HCT116 (cell line): Measurements from ENCODE around the gene FNDC3B. TPM values are rescaled to one million over a fixed set of nuclear protein-coding genes. Genes with fewer than 3 reads are reported as not detected.

ENCODE experiments used
- ATAC-seq: fragments of 200-7000 bp; cut with Tn5 transposase; 2 replicates; pipeline ENCODE4 v1.9.1; 2020; ENCODE audit warnings: mild to moderate bottlenecking, moderate library complexity
- BruUV-seq: library from RNA; stranded (reverse); fragments of 400-500 nt; replicated peaks from 2 replicates; lab custom pipeline; 2021; lab: Mats Ljungman, UMichigan
- CTCF ChIA-PET: fragments of 300-600 bp; sonication (Branson Sonifier 250); formaldehyde crosslinking; loops from one replicate; lab custom pipeline; 2021; ENCODE audit warnings: antibody characterized with exemption; lab: Charles Lee
- POLR2A ChIA-PET: fragments of 300-600, 350-600 bp; sonication (Branson Sonifier 250); formaldehyde crosslinking; loops from one replicate; lab custom pipeline; 2021; ENCODE audit warnings: antibody characterized with exemption; lab: Charles Lee
- RAD21 ChIA-PET, 2 experiments: fragments of 300-600 bp; sonication (Branson Sonifier 250); formaldehyde crosslinking; loops; one replicate each; lab custom pipeline; 2023; ENCODE audit warnings: low total read pairs in 2 of 2; ENCODE audit not compliant: uncharacterized antibody in 2 of 2, unreplicated experiment in 2 of 2, low non-redundant PET in 1 of 2; lab: Charles Lee
- DNase-seq: peaks from one replicate; pipeline ENCODE4 v3.0.0-alpha.2; 2010; ENCODE audit warnings: low read depth, low spot score
- H2AFZ ChIP-seq: fragments of 200-600 bp; shearing (Covaris generic), sonication (generic); 2 replicates; pipeline ENCODE4 v1.6.1; 2017; ENCODE audit warnings: low read depth, mixed run types, mixed read lengths, antibody characterized with exemption, low read length; ENCODE audit not compliant: poor library complexity, severe bottlenecking
- H3K27ac ChIP-seq: 2 replicates; pipeline ENCODE4 v1.5.1; 2012; ENCODE audit warnings: low read depth, low read length
- H3K27me3 ChIP-seq: fragments of 200-600 bp; sonication (generic); 2 replicates; pipeline ENCODE4 v1.6.1; 2016; ENCODE audit warnings: mixed run types, low read length, mixed read lengths; ENCODE audit not compliant: insufficient read depth
- H3K36me3 ChIP-seq, 2 experiments: fragments of 200-500 bp in 1 of 2; fragments of 200-600 bp in 1 of 2; sonication (Bioruptor generic) in 1 of 2; sonication (generic) in 1 of 2; 2 replicates each; pipeline versions ENCODE4 v1.5.1 to v1.6.1; 2014 to 2016; ENCODE audit warnings: low read length in 2 of 2, inconsistent platforms in 1 of 2, mixed read lengths in 1 of 2, mixed run types in 1 of 2; ENCODE audit not compliant: insufficient read depth in 2 of 2, control insufficient read depth in 1 of 2
- H3K4me1 ChIP-seq, 2 experiments: fragments of 200-600 bp in 1 of 2; sonication (generic) in 1 of 2; 2 replicates each; pipeline versions ENCODE4 v1.5.1 to v1.6.1; 2012 to 2017; ENCODE audit warnings: low read length in 2 of 2, inconsistent platforms in 1 of 2, mild to moderate bottlenecking in 1 of 2, mixed read lengths in 1 of 2, mixed run types in 1 of 2, moderate library complexity in 1 of 2; ENCODE audit not compliant: insufficient read depth in 2 of 2, control insufficient read depth in 1 of 2
- H3K4me2 ChIP-seq: fragments of 200-600 bp; sonication (generic); 2 replicates; pipeline ENCODE4 v1.6.1; 2017; ENCODE audit warnings: mixed run types, low read length, mixed read lengths
- H3K4me3 ChIP-seq, 2 experiments: fragments of 200-600 bp in 1 of 2; sonication (generic) in 1 of 2; replicated peaks in 1 of 2; 2 replicates each; pipeline ENCODE4 v1.5.1; 2011 to 2016; ENCODE audit warnings: low read length in 2 of 2, control low read depth in 1 of 2, low read depth in 1 of 2, mild to moderate bottlenecking in 1 of 2, mixed read lengths in 1 of 2, mixed run types in 1 of 2
- H3K79me2 ChIP-seq: fragments of 200-600 bp; sonication (generic); 2 replicates; pipeline ENCODE4 v1.6.1; 2017; ENCODE audit warnings: mild to moderate bottlenecking, mixed run types, low read length, moderate library complexity, mixed read lengths; ENCODE audit not compliant: insufficient read depth
- H3K9ac ChIP-seq: fragments of 200-600 bp; sonication (generic); 2 replicates; pipeline ENCODE4 v1.6.1; 2016; ENCODE audit warnings: low read length, mixed read lengths
- H3K9me2 ChIP-seq: fragments of 200-600 bp; sonication (generic), shearing (Covaris generic); 2 replicates; pipeline ENCODE4 v1.6.1; 2017; ENCODE audit warnings: mixed run types, mild to moderate bottlenecking, moderate library complexity; ENCODE audit not compliant: insufficient read depth
- H3K9me3 ChIP-seq, 2 experiments: fragments of 200-500 bp in 1 of 2; fragments of 200-600 bp in 1 of 2; sonication (Bioruptor generic) in 1 of 2; sonication (generic) in 1 of 2; 2 replicates each; pipeline ENCODE4 v1.6.1; 2014 to 2017; ENCODE audit warnings: low read length in 2 of 2, mixed read lengths in 2 of 2, inconsistent platforms in 1 of 2, low read depth in 1 of 2, mild to moderate bottlenecking in 1 of 2, mixed run types in 1 of 2, moderate library complexity in 1 of 2; ENCODE audit not compliant: control insufficient read depth in 1 of 2, insufficient read depth in 1 of 2
- H4K20me1 ChIP-seq: fragments of 200-600 bp; sonication (generic), shearing (Covaris generic); 2 replicates; pipeline ENCODE4 v1.6.1; 2017; ENCODE audit warnings: mixed run types, mild to moderate bottlenecking, moderate library complexity; ENCODE audit not compliant: insufficient read depth
- ATF3 ChIP-seq: IDR thresholded peaks from 2 replicates; pipeline ENCODE4 v1.6.1; 2012
- CBX3 ChIP-seq: IDR thresholded peaks from 2 replicates; pipeline ENCODE4 v1.6.1; 2012; ENCODE audit warnings: low read depth
- CEBPB ChIP-seq: IDR thresholded peaks from 2 replicates; pipeline ENCODE4 v1.6.1; 2012; ENCODE audit warnings: low read depth
- CTCF ChIP-seq, 3 experiments: fragments of 200-600 bp in 1 of 3; sonication (generic) in 1 of 3; IDR thresholded peaks in 2 of 3; conservative IDR thresholded peaks in 1 of 3; 2 replicates each; pipeline ENCODE4 v1.5.1; 2012 to 2017; ENCODE audit warnings: low read depth in 2 of 3, low read length in 2 of 3, antibody characterized with exemption in 1 of 3, borderline replicate concordance in 1 of 3, control low read depth in 1 of 3, mild to moderate bottlenecking in 1 of 3, mixed read lengths in 1 of 3, mixed run types in 1 of 3, moderate library complexity in 1 of 3; ENCODE audit not compliant: insufficient read depth in 1 of 3
- EGR1 ChIP-seq: IDR thresholded peaks from 2 replicates; pipeline ENCODE4 v1.6.1; 2012; ENCODE audit warnings: low read depth
- EZH2 ChIP-seq: fragments of 200-600 bp; sonication (generic); IDR thresholded peaks from 2 replicates; pipeline ENCODE4 v1.6.1; 2017; ENCODE audit warnings: antibody characterized with exemption, mixed run types
- EZH2phosphoT487 ChIP-seq: fragments of 200-600 bp; IDR thresholded peaks from 2 replicates; pipeline ENCODE4 v1.6.1; 2018; ENCODE audit warnings: antibody characterized with exemption, borderline replicate concordance
- FOSL1 ChIP-seq: IDR thresholded peaks from 2 replicates; pipeline ENCODE4 v1.6.1; 2012; ENCODE audit warnings: low read depth
- JUND ChIP-seq: IDR thresholded peaks from 2 replicates; pipeline ENCODE4 v1.6.1; 2012
- MAX ChIP-seq: IDR thresholded peaks from 2 replicates; pipeline ENCODE4 v1.6.1; 2012
- POLR2A ChIP-seq: IDR thresholded peaks from 2 replicates; pipeline ENCODE4 v1.7.0; 2011; ENCODE audit warnings: borderline replicate concordance; ENCODE audit not compliant: insufficient read depth, insufficient read length; ENCODE audit errors: extremely low read depth
- RAD21 ChIP-seq: IDR thresholded peaks from 2 replicates; pipeline ENCODE4 v1.6.1; 2012; ENCODE audit warnings: low read depth, mild to moderate bottlenecking
- REST ChIP-seq: IDR thresholded peaks from 2 replicates; pipeline ENCODE4 v1.6.1; 2012; ENCODE audit warnings: low read depth
- SIN3A ChIP-seq: IDR thresholded peaks from 2 replicates; pipeline ENCODE4 v1.6.1; 2012; ENCODE audit warnings: low read depth
- SP1 ChIP-seq: IDR thresholded peaks from 2 replicates; pipeline ENCODE4 v1.6.1; 2012; ENCODE audit warnings: low read depth
- SRF ChIP-seq: IDR thresholded peaks from 2 replicates; pipeline ENCODE4 v1.6.1; 2012; ENCODE audit warnings: low read depth
- TCF7L2 ChIP-seq: IDR thresholded peaks from 2 replicates; pipeline ENCODE4 v1.7.0; 2011; ENCODE audit warnings: borderline replicate concordance, inconsistent platforms; ENCODE audit not compliant: insufficient read depth, insufficient read length; ENCODE audit errors: extremely low read depth
- ZBTB33 ChIP-seq: IDR thresholded peaks from 2 replicates; pipeline ENCODE4 v1.6.1; 2011; ENCODE audit warnings: mild to moderate bottlenecking, low read length, moderate library complexity; ENCODE audit not compliant: insufficient replicate concordance; ENCODE audit errors: extremely low read depth
- ZNF274 ChIP-seq: fragments of 200-500 bp; sonication (Bioruptor generic); IDR thresholded peaks from 2 replicates; pipeline ENCODE4 v1.6.1; 2014; ENCODE audit warnings: mild to moderate bottlenecking, low read depth, low read length, inconsistent platforms
- intact Hi-C: fragments of 100-400 bp; cut with micrococcal nuclease; formaldehyde crosslinking; loops from 2 replicates; pipeline ENCODE4 v1.10.0; 2022
- total RNA-seq: library from RNA; stranded (reverse); gene quantifications from one replicate; pipeline ENCODE4 v1.2.1, GENCODE V29; 2021; ENCODE audit not compliant: unreplicated experiment

FNDC3B gene
- total RNA-seq, 1 experiment from 2014 or later = 45.7 TPM

GRCh38 chr3:172376881-172377280 is 337.5 kb downstream of the FNDC3B start:
- Histone ChIP-seq H3K4me2 (no peak overlapping the region), H3K27me3 (no peaks in the 10 kb centered on the region), H3K9ac (no peak overlapping the region), H4K20me1 (no peaks in the 10 kb centered on the region), H3K27ac (no peak overlapping the region), H3K9me3 (no peaks in the 10 kb centered on the region), H3K36me3 (peaks cover 3 to 14% of the 10 kb centered on the region in 2 experiments; a peak in 1 of 4 replicates), H3K9me2 (no peaks in the 10 kb centered on the region), H3K4me3 (no peak overlapping the region), H3K79me2 (no peaks in the 10 kb centered on the region), H3K4me1 (no peaks in the 10 kb centered on the region), H2AFZ (no peak overlapping the region)
- ATAC-seq (no peak), DNase-seq (no peak)
- CTCF ChIA-PET = no interaction called here
- TF ChIP-seq CTCF (IDR thresholded peaks at IDR 0.05 in 2 of 3, conservative IDR thresholded peaks at IDR 0.05 in 1 of 3; ENCODE audit: borderline replicate concordance in 1 of 3, insufficient read depth in 1 of 3, low read depth in 2 of 3, low read length in 2 of 3) = no peak
- no peak for TF ChIP-seq EGR1
- TF ChIP-seq ZNF274 = no peak
- TF ChIP-seq TCF7L2 = no peak
- TF ChIP-seq ATF3 = no peak
- no peak for TF ChIP-seq EZH2phosphoT487
- no peak for TF ChIP-seq SP1
- no peak for TF ChIP-seq CBX3
- TF ChIP-seq SRF = no peak
- no peak for TF ChIP-seq RAD21
- no peak for TF ChIP-seq JUND
- TF ChIP-seq FOSL1 = no peak
- no peak for TF ChIP-seq CEBPB
- TF ChIP-seq SIN3A = no peak
- no peak for TF ChIP-seq REST
- no peak for TF ChIP-seq POLR2A
- no peak for TF ChIP-seq ZBTB33
- TF ChIP-seq EZH2 = no peak
- TF ChIP-seq MAX = no peak
- BruUV-seq = no TSS peak
- POLR2A ChIA-PET = no interaction called here
- RAD21 ChIA-PET = no interaction called here
- intact Hi-C loops = no loop called here
